Skeletal muscle satellite cell (primary cell): Measurements from ENCODE around the gene TMPRSS2.

Source experiments
- H3K27me3 ChIP-seq: 2 replicates; pipeline ENCODE4 v1.7.0; 2013; ENCODE audit warnings: low read length; ENCODE audit not compliant: control insufficient read depth, insufficient read depth
- H3K36me3 ChIP-seq: 2 replicates; pipeline ENCODE4 v1.7.0; 2013; ENCODE audit warnings: mild to moderate bottlenecking, control low read depth, low read length; ENCODE audit not compliant: insufficient read depth
- H3K4me1 ChIP-seq: 2 replicates; pipeline ENCODE4 v1.7.0; 2013; ENCODE audit warnings: low read length; ENCODE audit not compliant: control insufficient read depth, insufficient read depth
- H3K4me2 ChIP-seq: 2 replicates; pipeline ENCODE4 v1.7.0; 2013; ENCODE audit warnings: mild to moderate bottlenecking, low read length
- H3K4me3 ChIP-seq: 2 replicates; pipeline ENCODE4 v1.7.0; 2013; ENCODE audit warnings: low read length
- H3K9ac ChIP-seq: 2 replicates; pipeline ENCODE4 v1.7.0; 2013; ENCODE audit warnings: mild to moderate bottlenecking, low read depth, low read length, moderate library complexity
- H3K9me3 ChIP-seq: replicated peaks from 2 replicates; pipeline ENCODE4 v1.7.0; 2013; ENCODE audit warnings: mild to moderate bottlenecking, control low read depth, low read length

Gene TMPRSS2

DNA sequence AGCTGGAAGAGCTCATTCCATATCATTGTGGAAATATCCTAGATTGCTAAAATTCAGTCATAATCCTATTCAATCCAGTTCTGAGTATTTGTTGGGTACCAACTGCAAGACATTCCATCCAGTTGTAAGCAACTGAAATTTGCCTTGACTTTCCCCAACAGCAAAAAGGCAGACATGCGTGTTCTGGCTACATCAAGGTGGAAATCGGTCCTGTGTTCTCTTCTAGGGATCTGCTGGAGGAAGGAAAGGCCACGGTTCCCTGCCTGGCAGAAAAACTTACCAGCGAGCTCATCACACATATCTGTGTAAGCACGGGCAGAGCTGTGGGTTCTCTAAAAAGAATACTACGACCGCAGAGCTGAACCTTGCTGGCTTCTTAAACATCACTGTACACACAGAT is 64.4 kb downstream of the TMPRSS2 start:
- Histone ChIP-seq H3K36me3 (no peaks in the 10 kb centered on the region), H3K4me1 (no peaks in the 10 kb centered on the region), H3K4me2 (no peak overlapping the region), H3K9me3 (no peaks in the 10 kb centered on the region), H3K27me3 (no peaks in the 10 kb centered on the region), H3K4me3 (no peak overlapping the region), H3K9ac (no peak overlapping the region)

DNA sequence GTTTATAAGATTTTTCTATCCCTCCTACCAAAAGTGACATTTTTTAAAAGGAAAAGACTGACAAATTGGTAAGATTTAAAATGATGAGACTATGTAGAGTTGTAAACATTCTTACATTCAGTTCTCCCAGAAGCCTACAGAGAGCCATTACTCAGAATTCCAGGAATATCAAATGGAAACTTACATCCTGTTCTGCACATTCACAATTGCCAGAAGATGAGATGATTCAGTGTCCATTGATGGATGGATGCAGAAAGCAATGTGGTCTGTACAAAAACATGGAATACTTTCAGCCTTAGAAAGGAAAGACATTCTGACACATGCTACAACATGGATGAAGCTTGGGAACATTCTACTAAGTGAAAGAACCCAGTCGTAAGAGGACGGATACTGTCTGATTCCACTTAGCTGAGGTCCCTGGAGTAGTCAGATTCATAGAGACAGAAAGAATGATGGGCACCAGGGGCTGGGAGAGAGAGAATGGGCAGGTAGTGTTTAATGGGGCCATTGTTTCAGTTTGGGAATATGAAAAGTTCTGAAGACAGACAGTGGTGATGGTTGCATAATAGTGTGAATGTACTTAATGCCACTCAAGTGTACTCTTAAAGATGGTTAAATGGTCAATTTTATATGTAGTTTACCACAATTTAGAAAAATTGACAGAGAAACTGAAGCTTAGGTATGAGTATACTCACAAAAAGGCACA is 65.3 kb downstream of the TMPRSS2 start:
- Histone ChIP-seq H3K4me2 (no peak overlapping the region), H3K27me3 (no peaks in the 10 kb centered on the region), H3K4me3 (no peak overlapping the region), H3K36me3 (no peaks in the 10 kb centered on the region), H3K4me1 (no peaks in the 10 kb centered on the region), H3K9me3 (no peaks in the 10 kb centered on the region), H3K9ac (no peak overlapping the region)

DNA sequence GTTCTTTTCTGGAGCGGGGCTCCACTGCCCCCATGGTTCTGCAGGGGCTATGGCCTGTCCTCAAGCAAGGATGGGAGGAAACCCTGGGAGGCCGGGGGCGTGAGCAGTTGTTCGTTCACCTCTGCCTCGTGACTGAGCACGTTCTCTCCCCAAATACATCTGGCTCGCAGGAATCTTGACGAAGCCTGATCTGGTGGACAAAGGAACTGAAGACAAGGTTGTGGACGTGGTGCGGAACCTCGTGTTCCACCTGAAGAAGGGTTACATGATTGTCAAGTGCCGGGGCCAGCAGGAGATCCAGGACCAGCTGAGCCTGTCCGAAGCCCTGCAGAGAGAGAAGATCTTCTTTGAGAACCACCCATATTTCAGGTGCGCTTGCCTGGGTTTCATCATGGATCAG is 66.4 kb downstream of the TMPRSS2 start:
- Histone ChIP-seq H3K4me1 (no peaks in the 10 kb centered on the region), H3K9me3 (no peaks in the 10 kb centered on the region), H3K4me2 (no peak overlapping the region), H3K4me3 (no peak overlapping the region), H3K27me3 (no peaks in the 10 kb centered on the region), H3K36me3 (no peaks in the 10 kb centered on the region), H3K9ac (no peak overlapping the region)

GRCh38 chr21:41439248-41439647 is 68.7 kb downstream of the TMPRSS2 start:
- Histone ChIP-seq H3K4me3 (no peak overlapping the region), H3K27me3 (no peaks in the 10 kb centered on the region), H3K36me3 (no peaks in the 10 kb centered on the region), H3K9ac (no peak overlapping the region), H3K9me3 (no peaks in the 10 kb centered on the region), H3K4me1 (no peaks in the 10 kb centered on the region), H3K4me2 (no peak overlapping the region)

DNA sequence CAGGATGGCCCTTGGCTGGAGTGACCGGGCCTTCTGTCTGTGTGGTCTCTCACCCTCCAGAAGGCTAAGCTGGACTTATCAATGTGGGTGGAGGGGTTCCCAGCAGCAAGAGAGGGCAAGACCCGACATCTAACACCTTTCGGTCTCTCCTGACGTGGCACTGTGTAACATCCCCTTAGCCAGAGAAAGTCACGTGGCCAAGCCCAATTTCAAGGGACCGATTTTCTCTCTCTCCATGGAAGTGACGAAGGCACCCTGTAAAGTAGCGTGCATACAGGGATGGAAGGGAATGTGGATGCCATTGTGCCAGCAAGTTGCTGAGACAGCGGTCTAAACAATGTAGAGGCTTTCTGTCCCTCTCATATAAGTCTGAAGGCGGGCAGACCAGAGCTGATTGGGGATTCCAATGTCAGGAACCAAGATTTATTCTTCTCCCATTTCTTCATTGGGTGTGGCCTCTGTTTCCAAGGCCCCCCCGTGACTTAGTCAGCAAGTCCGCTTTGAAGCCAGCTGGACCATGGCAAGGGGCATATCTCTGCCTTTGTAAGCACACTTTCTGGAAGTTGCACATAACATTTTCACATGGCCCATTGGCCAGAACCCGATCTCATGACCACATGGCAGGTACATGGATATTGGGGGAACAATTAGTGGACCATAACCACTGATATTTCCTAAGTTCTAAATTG is 69.4 kb downstream of the TMPRSS2 start:
- no peaks in the 10 kb centered on the region for H3K36me3 ChIP-seq

DNA sequence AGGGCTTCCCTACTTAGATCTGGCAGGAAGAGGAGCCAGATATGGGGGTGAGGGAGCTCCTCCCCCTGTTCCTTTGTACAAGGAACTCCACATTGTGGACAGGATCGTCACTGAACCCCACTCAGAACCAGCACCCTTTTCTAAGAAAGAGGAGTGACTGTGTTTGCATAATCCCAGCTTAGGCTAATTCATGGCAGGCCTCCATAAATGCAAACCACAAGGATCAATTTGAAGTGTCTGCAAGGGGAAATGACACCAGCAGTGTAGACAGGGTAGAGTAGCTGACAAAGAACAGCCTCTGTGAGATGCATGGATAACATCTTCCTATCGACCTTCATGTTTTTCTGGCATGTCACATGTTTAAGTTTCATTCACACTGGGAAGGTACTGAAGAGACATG is 70.2 kb downstream of the TMPRSS2 start:
- no peaks in the 10 kb centered on the region for H3K36me3 ChIP-seq
- H3K4me1 ChIP-seq, result no peaks in the 10 kb centered on the region
- H3K4me2 ChIP-seq, result no peak overlapping the region
- no peaks in the 10 kb centered on the region for H3K27me3 ChIP-seq
- H3K9ac ChIP-seq, result no peak overlapping the region
- no peaks in the 10 kb centered on the region for H3K9me3 ChIP-seq
- H3K4me3 ChIP-seq, result no peak overlapping the region

More for the DNA sequence above, 69.4 kb downstream of the TMPRSS2 start:
- no peak overlapping the region for H3K9ac ChIP-seq
- H3K4me3 ChIP-seq, result no peak overlapping the region
- H3K4me1 ChIP-seq, result no peaks in the 10 kb centered on the region
- H3K4me2 ChIP-seq, result no peak overlapping the region
- H3K9me3 ChIP-seq, result no peaks in the 10 kb centered on the region
- H3K27me3 ChIP-seq, result no peaks in the 10 kb centered on the region

DNA sequence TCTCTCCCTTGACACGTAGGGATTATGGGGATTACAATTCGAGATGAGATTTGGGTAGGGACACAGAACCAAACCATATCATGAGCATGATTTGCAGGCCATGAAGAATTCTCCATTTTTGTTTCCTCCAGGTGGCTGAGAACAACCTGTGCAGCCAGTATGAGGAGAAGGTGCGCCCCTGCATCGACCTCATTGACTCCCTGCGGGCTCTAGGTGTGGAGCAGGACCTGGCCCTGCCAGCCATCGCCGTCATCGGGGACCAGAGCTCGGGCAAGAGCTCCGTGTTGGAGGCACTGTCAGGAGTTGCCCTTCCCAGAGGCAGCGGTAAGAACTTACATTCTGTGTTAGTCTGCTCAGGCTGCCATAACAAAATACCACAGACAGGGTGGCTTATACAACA is 72.3 kb downstream of the TMPRSS2 start:
- no peaks in the 10 kb centered on the region for H3K27me3 ChIP-seq
- H3K4me1 ChIP-seq, result no peaks in the 10 kb centered on the region
- H3K36me3 ChIP-seq, result no peaks in the 10 kb centered on the region
- no peaks in the 10 kb centered on the region for H3K9me3 ChIP-seq
- H3K4me2 ChIP-seq, result no peak overlapping the region
- H3K4me3 ChIP-seq, result no peak overlapping the region
- H3K9ac ChIP-seq, result no peak overlapping the region

DNA sequence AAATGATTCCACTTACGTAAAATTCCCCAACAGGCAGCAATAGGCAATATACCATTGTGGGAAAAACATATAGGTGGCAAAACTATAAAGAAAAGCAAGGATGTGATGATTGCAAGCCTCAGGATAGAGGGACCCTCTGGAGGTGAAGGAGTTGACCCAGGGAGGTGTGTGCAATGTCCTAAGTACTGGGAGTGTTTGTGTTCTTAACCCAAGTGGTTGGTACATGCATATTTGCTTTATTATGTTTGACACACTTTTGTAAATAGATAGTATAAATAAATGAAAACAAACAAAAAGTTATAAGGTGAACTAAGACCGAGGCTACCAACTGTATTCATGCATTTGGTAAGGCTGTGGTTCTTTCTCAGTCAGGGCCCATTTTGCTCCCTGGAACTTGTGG is 74.4 kb downstream of the TMPRSS2 start:
- Histone ChIP-seq H3K9me3 (no peaks in the 10 kb centered on the region), H3K4me2 (no peak overlapping the region), H3K4me1 (no peaks in the 10 kb centered on the region), H3K9ac (no peak overlapping the region), H3K27me3 (peaks cover 8% of the 10 kb centered on the region), H3K4me3 (no peak overlapping the region), H3K36me3 (no peaks in the 10 kb centered on the region)

DNA sequence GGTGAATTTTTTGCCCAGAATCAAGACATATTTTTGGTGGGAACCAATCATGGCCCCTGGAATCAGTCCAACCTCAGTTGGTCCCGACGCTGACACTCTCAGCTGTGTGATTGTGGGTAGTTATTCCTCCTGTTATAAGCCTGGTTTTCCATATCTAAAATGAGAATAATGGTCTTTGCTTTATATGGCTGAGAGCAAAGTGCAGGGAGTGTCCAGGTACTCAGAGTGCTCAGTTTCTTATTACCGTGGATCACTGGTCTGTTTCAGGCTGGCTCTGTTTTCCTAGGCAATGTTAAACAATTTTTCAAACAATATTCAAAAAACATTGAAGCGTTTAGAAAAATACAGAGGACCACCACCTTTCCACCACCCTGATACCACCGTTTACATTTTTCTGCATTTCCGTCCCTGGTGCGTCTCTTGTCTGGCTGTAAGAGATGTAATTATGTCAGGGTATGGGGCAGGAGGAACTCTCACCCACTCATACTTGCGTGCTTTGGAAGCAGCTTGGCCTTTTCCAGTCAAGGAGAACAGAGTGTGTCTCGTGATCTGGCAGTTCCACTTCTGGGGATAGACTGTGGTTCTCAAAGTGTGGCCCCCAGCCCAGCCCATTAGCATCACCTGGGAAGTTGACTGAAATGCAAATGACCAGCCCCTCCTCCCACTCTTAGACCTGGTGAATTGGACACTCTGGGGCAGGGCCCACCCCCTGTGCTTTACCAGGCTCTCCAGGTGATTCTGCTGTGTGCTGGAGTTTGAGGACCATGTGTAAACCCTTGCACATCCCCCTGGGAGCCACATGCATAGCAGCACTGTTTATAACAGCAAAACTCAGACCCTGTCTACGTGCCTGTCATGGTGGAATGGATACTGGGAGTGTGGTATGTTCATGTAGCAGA is 75.1 kb downstream of the TMPRSS2 start:
- Histone ChIP-seq H3K4me2 (no peak overlapping the region), H3K9me3 (no peaks in the 10 kb centered on the region), H3K27me3 (peaks cover 13% of the 10 kb centered on the region), H3K4me1 (no peaks in the 10 kb centered on the region), H3K36me3 (no peaks in the 10 kb centered on the region), H3K9ac (no peak overlapping the region), H3K4me3 (no peak overlapping the region)

- Histone ChIP-seq H3K4me3 (no peak overlapping the region), H3K27me3 (peaks cover 21% of the 10 kb centered on the region), H3K9me3 (no peaks in the 10 kb centered on the region), H3K4me2 (no peak overlapping the region), H3K9ac (no peak overlapping the region), H3K36me3 (no peaks in the 10 kb centered on the region), H3K4me1 (no peaks in the 10 kb centered on the region)
Observed at GRCh38 chr21:41431788-41432548, 76.0 kb downstream of the TMPRSS2 start.

DNA sequence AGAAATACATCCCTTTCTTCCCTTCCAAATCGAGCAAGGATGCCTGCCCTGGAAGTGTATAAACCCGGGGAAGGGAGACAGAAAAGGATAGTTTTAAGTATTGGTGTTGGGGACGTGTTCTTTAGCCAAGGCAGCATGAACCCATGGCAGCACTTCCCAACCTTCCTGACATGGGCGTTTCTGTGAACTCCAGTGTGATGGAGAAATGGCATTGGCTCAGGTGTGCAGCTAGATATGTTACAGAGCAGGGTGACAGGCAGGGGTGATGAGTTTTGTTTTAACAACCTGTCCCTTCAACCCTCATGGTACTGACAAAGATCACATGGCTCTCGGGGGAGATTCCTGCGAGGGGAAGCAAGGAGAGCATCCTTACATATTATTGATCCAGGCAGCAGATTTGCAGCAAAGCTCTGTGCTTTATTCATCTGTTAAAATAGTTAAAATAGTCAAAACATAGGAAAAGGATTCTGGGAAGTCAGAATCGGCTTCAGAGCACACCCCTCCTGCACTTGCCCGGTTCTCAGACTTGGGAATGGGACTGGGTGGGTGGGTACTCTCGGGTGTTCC is 78.0 kb downstream of the TMPRSS2 start:
- H3K9ac ChIP-seq, result no peak overlapping the region
- no peak overlapping the region for H3K4me3 ChIP-seq
- H3K36me3 ChIP-seq, result no peaks in the 10 kb centered on the region
- peaks cover 33% of the 10 kb centered on the region for H3K27me3 ChIP-seq
- H3K4me2 ChIP-seq, result no peak overlapping the region
- peaks cover 4% of the 10 kb centered on the region for H3K4me1 ChIP-seq
- no peaks in the 10 kb centered on the region for H3K9me3 ChIP-seq
